Heart right ventricle (tissue), 16 donors: ENCODE measurements around the gene CCDC186. TPM values are rescaled to one million over a fixed set of nuclear protein-coding genes. Genes with fewer than 3 reads are reported as not detected.
A peak's percentile ranks its signal among the peaks of the same experiment; 100 is the strongest.

ENCODE experiments used
- ATAC-seq, 8 donors: fragments of 200-7000 bp; cut with Tn5 transposase; one replicate each; pipeline ENCODE4 v1.9.1; 2020; ENCODE audit warnings: mild to moderate bottlenecking in 8 of 8, moderate library complexity in 8 of 8, moderate number of reproducible peaks in 1 of 8
- DNase-seq, 2 donors: peaks; one replicate each; pipeline ENCODE4 v3.0.0-alpha.2; 2020
- H3K27ac ChIP-seq, 10 donors: fragments of 200-600 bp; sonication (generic) in 2 of 10; one replicate each; pipeline versions ENCODE4 v1.5.0 to v1.8.0; 2020 to 2022; ENCODE audit warnings: mild to moderate bottlenecking in 3 of 10
- H3K27me3 ChIP-seq, 7 donors: fragments of 200-600 bp; one replicate each; pipeline ENCODE4 v1.8.0; 2021 to 2022; ENCODE audit warnings: mild to moderate bottlenecking in 2 of 7
- H3K36me3 ChIP-seq, 9 donors: fragments of 200-600 bp; sonication (generic) in 1 of 9; one replicate each; pipeline versions ENCODE4 v1.5.0 to v1.8.0; 2020 to 2022; ENCODE audit warnings: mild to moderate bottlenecking in 2 of 9
- H3K4me1 ChIP-seq, 9 donors: fragments of 200-600 bp; sonication (generic) in 1 of 9; one replicate each; pipeline versions ENCODE4 v1.5.0 to v1.8.0; 2020 to 2022; ENCODE audit warnings: mild to moderate bottlenecking in 4 of 9
- H3K4me3 ChIP-seq, 10 donors: fragments of 200-600 bp; sonication (generic) in 2 of 10; one replicate each; pipeline versions ENCODE4 v1.5.0 to v1.8.0; 2020 to 2022; ENCODE audit warnings: mild to moderate bottlenecking in 7 of 10, moderate library complexity in 2 of 10
- H3K9me3 ChIP-seq, 11 donors: fragments of 200-600 bp in 10 of 11; sonication (generic) in 2 of 11; one replicate each; pipeline versions ENCODE4 v1.5.0 to v1.8.0; 2013 to 2022; ENCODE audit warnings: mild to moderate bottlenecking in 2 of 11, control low read depth in 1 of 11, moderate library complexity in 1 of 11
- CTCF ChIP-seq, 9 donors: fragments of 200-600 bp; sonication (generic) in 2 of 9; IDR thresholded peaks; one replicate each; pipeline versions ENCODE4 v1.5.0 to v1.8.0; 2021 to 2022; ENCODE audit warnings: antibody characterized with exemption in 9 of 9, mild to moderate bottlenecking in 5 of 9, moderate library complexity in 1 of 9
- WGBS, 2 donors: extraction: QIAGEN DNeasy Blood & Tissue Kit; methylation state at CpG; one replicate each; pipeline ENCODE4 v1.1.7; 2013; ENCODE audit warnings: inconsistent platforms in 1 of 2; 5-methylcytosine and 5-hydroxymethylcytosine counted together
- intact Hi-C, 10 donors: fragments of 100-400 bp; cut with DNase I; formaldehyde crosslinking; loops; one replicate each; pipeline versions ENCODE4 v1.11.1 to v1.14.2; 2022
- polyA plus RNA-seq, 2 donors: library from polyadenylated mRNA; stranded (reverse); fragments of 200-250 nt; gene quantifications; one replicate each; pipeline ENCODE4 v1.2.3, GENCODE V29; 2013
- total RNA-seq, 10 donors: library from RNA; stranded (reverse); fragmentation: NEBNext Ultra II Directional in 3 of 10; extraction: Animal tissue kit (Norgen Biotek cat#: 25700) in 3 of 10; gene quantifications; one replicate each; pipeline versions ENCODE4 v1.2.1 to v1.2.4, GENCODE V29; 2021 to 2023
- donor health status: Arrhythmogenic right ventricular cardiomyopathy.
- donor health status: ischemic (EF 13 %, LVEDD 7.1; RV severe dilation, severe dysfunction).
- donor health status: healthy with polysubstance abuse.
- donor health status: DM: no; HTN: yes; CAD: no.
- donor health status: DM: no; HTN: no; CAD: no.
- donor health status: ischemic (EF 25% LVEDD 6.9; RV normal size, moderate dysfunction).
- donor health status: ischemic (EF 25% LVEDD 5.7; RV mildly dilated, moderate dysfunction).
- donor health status: healthy.
- donor health status: DM: yes; HTN: yes; CAD: no.
- donor health status: Ischemic cardiomyopathy.
- donor health status: ischemic (EF 35%, LVEDD 5.7; RV mildly dilated, moderate dysfunction).
- donor health status: nonischemic (EF 11% LVEDD 7.7; RV severe dilation, severe dysfunction).
- donor health status: DM: yes; HTN: yes; CAD: no.
- donor health status: PGD.
- donor health status: ischemic (EF 29% LVEDD 5.4; RV normal size, mild dysfunction).
- donor health status: nonischemic (EF 23%, LVEDD 6.1; RV moderate dilation, normal function).

Gene CCDC186
- total and polyA plus RNA-seq, 12 donors: 3.4 to 28.9 (median 19.0) TPM

- WGBS, 2 donors: 85 to 90% methylated on average over 5 of the region's 5 CpGs
- H3K36me3 ChIP-seq: no peaks in the 10 kb centered on the region
- no peak overlapping the region for H3K4me3 ChIP-seq
- H3K9me3 ChIP-seq: no peaks in the 10 kb centered on the region
- peaks cover 0 to 9% (median 0%) of the 10 kb centered on the region in 9 donors for H3K4me1 ChIP-seq
- no peak overlapping the region for H3K27ac ChIP-seq
- intact Hi-C loops: no loop called here
- DNase-seq (no peak), ATAC-seq (no peak)
- no peak for TF ChIP-seq CTCF (IDR thresholded peaks at IDR 0.05)
- H3K27me3 ChIP-seq: no peaks in the 10 kb centered on the region
Observed at GRCh38 chr10:114079421-114079820, 94.6 kb downstream of the CCDC186 start.

- H3K4me3 ChIP-seq: no peak overlapping the region
- peaks cover 0 to 15% (median 0%) of the 10 kb centered on the region in 9 donors for H3K4me1 ChIP-seq
- DNase-seq (no peak), ATAC-seq (no peak)
- H3K9me3 ChIP-seq: no peaks in the 10 kb centered on the region
- no peaks in the 10 kb centered on the region for H3K27me3 ChIP-seq
- peak overlapping the region in 1 of 10 donors; percentile 49 for H3K27ac ChIP-seq
- H3K36me3 ChIP-seq: no peaks in the 10 kb centered on the region
- no peak for TF ChIP-seq CTCF (IDR thresholded peaks at IDR 0.05)
- intact Hi-C loops: no loop called here
- WGBS, 2 donors: 85 to 89% methylated on average over 6 of the region's 6 CpGs
Observed at GRCh38 chr10:114078346-114078745, 95.7 kb downstream of the CCDC186 start.

GRCh38 chr10:114077815-114078219, 96.2 kb downstream of the CCDC186 start:
- TF ChIP-seq CTCF (IDR thresholded peaks at IDR 0.05): no peak
- Histone ChIP-seq H3K36me3 (no peaks in the 10 kb centered on the region), H3K27ac (peak overlapping the region in 1 of 10 donors; percentile 49), H3K4me1 (peaks cover 0 to 15% (median 0%) of the 10 kb centered on the region in 9 donors), H3K4me3 (no peak overlapping the region), H3K27me3 (no peaks in the 10 kb centered on the region), H3K9me3 (no peaks in the 10 kb centered on the region)
- DNase-seq (no peak), ATAC-seq (peak in 7 of 8 donors; percentile 28 to 87 (median 54))
- intact Hi-C loops: no loop called here
- WGBS, 2 donors: 70 to 75% methylated on average over 9 of the region's 9 CpGs

- TF ChIP-seq CTCF (IDR thresholded peaks at IDR 0.05): no peak
- Histone ChIP-seq H3K4me1 (peaks cover 0 to 15% (median 0%) of the 10 kb centered on the region in 9 donors), H3K9me3 (no peaks in the 10 kb centered on the region), H3K4me3 (no peak overlapping the region), H3K27me3 (no peaks in the 10 kb centered on the region), H3K27ac (no peak overlapping the region), H3K36me3 (no peaks in the 10 kb centered on the region)
- no peak for ATAC-seq
- DNase-seq: no peak
- WGBS, 2 donors: 71 to 78% methylated on average over 1 of the region's 1 CpG
- intact Hi-C loops: no loop called here
Observed at GRCh38 chr10:114077347-114077746, 96.7 kb downstream of the CCDC186 start.
